ENCODE data around the gene SLC9A2.

The SLC9A2 gene

DNA sequence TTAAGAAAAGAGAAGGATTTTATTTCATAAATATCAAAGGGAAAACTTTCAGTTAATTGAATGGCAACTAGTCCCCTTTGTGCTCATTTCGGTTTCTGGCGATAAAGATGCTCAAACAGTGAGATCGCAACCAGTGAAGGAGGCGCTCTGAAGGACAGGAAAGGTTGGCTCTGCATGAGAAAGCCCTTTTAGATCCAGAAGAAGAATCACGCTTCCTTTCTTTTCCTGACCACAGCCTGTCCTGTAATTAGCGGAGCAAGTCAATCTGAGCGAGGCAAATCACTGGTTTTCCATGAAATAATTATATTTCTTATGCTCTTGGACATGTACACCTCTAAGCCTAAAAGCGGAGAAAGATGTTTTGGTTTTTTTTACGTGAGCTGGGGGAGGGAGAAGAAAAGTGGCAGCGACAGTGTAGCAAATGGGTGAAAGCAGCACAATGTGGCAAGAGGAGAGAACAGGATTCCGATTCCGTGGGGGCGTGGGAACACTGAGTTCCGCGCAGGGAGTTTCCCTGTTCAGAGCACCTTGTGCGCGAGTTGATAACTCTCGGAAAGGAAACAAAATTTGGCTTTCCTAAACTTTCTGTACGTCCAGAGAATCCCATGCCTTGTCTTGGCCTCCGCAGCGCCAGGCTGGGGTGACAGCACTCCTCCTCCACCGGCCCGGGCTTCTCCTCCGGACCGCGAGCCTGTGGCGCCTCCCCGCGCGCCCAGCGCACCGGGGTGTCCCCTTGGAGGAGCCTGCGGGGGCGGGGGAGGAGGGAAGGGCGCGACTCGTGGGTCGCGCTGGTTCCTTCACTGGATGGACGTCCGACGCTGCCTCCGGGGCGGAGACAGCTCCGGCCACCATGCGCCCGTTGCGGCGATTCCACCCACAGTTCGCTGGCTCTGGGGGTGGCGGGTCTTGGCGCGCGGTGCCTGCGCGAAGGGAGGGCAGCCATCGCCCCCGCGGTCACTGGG, 620 bp upstream of the SLC9A2 start:
- no peak for DNase-seq

- no peak for DNase-seq
Observed at GRCh38 chr2:102620332-102620731, 979 bp downstream of the SLC9A2 start.

- no peak for DNase-seq
Observed at GRCh38 chr2:102621630-102622029, 2.3 kb downstream of the SLC9A2 start.

DNA sequence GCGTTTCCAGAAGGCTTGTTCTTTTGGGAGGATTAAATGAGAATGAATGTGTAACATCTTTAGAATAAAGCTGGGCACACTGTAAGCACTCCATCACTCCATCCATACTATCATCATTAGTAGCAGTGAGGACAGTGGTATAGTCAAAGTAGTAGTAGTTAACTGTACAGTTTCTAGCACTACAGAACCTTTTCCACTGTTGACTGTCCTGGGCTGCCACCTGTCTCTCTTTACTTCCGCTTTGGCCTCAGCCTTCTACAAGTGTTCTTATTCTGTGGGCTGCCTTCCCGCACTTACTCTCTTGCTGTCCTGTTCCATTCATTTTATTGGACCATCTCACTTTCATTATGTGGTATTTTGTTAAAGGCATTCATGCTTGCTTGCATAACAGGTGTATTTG, 3.3 kb downstream of the SLC9A2 start:
- DNase-seq, result no peak

- no peak for DNase-seq
Observed at GRCh38 chr2:102630458-102630857, 11.1 kb downstream of the SLC9A2 start.

DNA sequence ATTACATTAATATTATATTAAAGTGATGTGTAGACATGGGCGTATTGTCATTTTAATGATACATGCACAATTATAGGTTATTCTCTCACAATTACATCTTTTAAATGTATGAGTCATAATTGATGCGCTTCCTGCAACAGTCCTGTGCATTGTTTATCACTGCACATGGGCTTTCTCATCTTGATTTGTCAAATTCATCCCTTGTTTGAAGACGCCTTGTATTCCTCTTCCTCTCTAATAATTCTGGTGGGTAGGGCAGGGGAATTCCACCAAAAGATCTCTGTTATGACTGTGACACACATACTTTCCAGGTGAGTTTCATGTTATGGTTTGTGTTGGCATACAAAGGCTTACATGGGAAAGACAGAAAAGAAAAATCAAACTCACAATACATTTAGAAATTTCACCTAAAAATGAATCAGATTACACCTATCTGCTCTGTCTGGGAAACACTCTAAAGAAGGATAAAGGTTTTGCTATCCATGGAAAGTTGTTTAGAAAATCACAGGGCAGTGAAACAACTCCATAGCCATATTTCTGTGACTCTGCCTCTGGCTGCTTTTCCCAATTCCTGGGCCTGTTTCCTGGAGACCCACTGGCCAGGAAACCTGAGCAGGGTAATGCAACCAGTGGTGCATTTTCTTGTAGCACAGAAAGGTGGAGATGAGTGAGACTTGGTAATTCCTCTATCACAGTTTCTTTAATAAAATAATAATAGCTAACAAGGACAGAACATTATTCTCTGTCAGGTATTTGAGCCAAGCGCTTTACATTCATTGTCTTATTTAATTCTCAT, 13.2 kb downstream of the SLC9A2 start:
- DNase-seq, result no peak

DNA sequence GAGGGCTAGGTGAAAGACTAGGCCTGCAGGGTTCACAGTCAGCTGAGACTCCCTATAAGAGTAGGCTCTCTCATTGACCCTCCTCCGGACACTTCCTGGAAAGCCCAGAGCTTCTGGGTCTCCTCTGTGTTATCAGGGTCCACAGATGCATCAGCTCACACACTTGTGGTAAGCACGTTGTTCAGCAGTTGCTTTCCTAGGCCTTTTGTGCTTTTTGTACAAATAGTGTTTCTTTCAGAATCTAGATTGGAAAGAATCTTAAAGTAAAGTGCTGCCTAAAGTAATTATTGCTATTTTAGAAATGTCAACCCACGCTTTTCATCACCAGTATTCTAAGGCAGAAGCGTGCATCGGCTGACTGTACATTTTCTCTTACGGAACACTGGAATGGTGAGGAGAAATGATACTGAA, 15.5 kb downstream of the SLC9A2 start:
- no peak for DNase-seq

- DNase-seq, result no peak
Observed at GRCh38 chr2:102635317-102635716, 16.0 kb downstream of the SLC9A2 start.

GRCh38 chr2:102636283-102636907, 17.0 kb downstream of the SLC9A2 start:
- DNase-seq, result no peak

- DNase-seq, result no peak
Observed at GRCh38 chr2:102637358-102637757, 18.0 kb downstream of the SLC9A2 start.

- no peak for DNase-seq
Observed at GRCh38 chr2:102639429-102639828, 20.1 kb downstream of the SLC9A2 start.

DNA sequence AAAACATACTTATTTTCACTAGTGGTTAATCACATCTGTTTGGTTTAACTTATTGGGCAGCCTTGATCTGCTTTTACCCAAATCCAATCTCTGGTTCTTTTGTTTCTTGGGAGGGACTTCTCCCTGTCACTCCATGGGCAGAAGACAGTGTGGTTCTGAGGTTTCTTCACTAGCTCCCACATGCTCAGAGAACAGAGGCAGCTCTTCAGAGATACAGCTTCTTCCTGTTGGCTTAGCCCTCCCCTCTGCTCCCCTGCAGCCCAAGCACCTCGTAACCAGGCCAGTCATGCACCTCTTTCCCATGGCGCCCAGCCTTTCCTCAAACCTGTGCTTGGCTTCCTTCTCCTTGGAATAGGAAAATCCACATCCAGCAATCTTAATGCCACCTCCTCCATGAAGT, 32.8 kb downstream of the SLC9A2 start:
- no peak for DNase-seq

DNA sequence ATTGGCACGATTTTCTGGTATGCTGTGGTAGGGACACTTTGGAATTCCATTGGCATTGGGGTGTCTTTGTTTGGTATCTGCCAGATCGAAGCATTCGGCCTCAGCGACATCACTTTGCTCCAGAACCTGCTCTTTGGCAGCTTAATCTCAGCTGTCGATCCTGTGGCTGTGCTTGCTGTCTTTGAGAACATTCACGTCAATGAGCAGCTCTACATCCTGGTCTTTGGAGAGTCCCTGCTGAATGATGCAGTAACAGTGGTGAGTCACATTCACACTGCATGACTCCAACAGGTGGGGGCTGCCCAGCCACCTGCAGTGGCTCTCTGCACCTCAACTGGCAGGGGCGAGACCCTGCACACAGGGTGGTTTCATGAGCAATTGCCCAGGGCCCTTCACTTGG, 38.4 kb downstream of the SLC9A2 start:
- no peak for DNase-seq

- no peak for DNase-seq
Observed at GRCh38 chr2:102660070-102660469, 40.7 kb downstream of the SLC9A2 start.

DNA sequence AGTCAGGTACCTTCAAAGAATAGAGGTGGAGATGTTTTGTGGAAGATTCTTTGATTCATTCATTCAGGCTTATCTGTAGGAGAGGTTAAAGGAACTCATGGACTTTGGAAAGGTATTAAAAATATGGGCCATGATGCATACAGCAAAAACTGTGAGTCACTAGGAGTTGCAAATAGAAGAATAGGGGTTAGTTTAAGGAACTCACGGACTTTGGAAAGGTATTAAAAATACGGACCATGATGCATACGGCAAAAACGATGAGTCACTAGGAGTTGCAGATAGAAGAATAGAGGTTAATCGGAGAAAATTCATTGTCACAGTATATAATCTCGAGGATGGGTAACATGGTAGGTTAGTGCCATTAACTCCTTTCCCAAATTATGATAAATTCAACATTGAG, 41.2 kb downstream of the SLC9A2 start:
- no peak for DNase-seq

GRCh38 chr2:102661846-102662245, 42.5 kb downstream of the SLC9A2 start:
- DNase-seq, result no peak

GRCh38 chr2:102662833-102663232, 43.5 kb downstream of the SLC9A2 start:
- no peak for DNase-seq

DNA sequence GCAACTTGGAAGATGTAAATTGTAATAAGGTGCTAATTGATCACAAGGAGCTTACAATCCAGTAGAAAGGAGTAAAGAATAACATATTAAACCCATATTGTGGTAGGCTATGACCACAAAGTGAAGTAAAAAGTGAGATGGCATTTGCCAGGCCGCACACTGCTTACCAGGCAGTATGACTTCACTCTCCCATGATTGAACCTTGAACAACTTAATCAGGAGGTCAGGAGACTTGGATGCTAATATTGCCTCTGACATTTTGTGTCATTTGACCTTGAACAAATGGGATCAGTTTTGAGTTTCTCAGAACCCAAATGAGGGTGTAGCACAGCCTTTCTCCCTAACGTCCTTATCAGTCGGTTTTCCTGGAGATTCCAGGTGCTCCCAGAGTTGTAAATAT, 44.0 kb downstream of the SLC9A2 start:
- DNase-seq, result no peak

DNA sequence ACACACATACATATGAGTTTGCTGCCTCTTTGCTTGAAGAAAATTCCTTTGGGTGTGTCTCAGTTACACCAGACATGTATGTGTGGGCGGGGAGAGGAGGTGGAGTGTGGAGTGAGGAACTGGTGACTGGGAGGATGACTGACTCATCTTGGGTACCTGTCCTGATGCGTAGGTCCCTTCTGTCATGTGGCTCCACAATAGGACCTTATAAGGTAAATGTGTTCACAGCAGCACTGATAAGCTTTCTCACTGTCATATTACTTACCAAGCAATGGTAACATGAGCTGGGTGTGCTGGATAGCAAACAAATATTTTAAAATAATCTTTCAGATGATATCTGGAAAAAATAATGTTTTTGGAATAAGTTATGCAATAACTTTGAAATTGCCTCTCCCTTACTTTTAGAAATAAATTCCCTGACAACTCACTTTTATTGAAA, 45.1 kb downstream of the SLC9A2 start:
- no peak for DNase-seq

GRCh38 chr2:102667072-102667471, 47.7 kb downstream of the SLC9A2 start:
- no peak for DNase-seq

- no peak for DNase-seq
Observed at GRCh38 chr2:102668171-102668570, 48.8 kb downstream of the SLC9A2 start.

DNA sequence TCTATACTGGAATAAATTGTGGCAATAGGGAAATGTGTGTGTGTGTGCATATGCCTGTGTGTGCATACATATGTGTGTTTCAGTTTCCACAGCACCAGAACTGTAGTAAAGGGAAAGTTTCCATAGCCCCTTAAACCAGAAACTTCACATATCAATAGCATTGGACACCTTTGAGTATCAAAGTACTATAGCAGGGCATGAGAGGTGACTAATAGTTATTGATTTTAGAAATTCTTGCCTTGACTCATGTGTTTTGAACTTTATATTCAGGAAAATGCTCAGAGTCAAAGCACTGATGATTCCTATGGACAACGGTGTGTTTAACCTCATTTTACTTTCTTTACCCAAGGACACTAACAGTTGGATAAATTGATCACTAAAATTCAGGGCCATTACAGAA, 50.0 kb downstream of the SLC9A2 start:
- no peak for DNase-seq

DNA sequence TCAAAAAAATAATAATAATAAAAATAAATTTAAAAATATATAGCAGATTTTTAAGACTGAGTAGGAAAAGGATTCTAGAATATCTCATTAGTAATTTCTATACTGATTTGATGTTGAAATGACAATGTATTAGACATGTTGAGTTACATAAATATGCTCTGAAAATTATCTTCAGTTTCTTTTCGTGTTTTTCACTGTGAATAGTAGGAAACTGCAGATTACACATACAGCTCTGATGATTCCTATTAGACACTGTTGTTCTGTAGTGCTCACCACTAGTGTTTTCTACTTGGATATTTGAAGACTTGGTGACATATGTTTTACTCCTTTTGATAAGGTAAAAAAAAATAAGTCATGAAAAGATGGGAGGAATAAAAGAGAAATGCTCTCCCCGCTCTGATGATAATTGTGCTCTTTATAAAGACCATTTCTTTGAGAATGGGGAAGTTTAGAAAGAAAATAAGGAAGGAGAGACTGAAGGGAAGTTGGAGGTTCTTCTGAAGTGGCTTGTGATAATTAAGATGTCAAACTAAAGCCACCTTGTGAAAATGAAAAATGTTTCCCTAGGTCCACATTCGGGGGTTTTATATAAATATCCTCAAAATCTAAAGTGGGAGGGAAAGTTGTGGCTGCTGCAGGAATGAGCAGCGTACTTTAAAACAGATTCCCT, 52.9 kb downstream of the SLC9A2 start:
- no peak for DNase-seq
